ENCODE data around the gene ATP6V0B. TPM values are rescaled to one million over a fixed set of nuclear protein-coding genes. Genes with fewer than 3 reads are reported as not detected.

ATP6V0B gene
- total RNA-seq, 4 donors from 2014 or later = 135 to 180 (median 169) TPM

- 96 to 97% methylated on average over 8 of the region's 8 CpGs for WGBS, 2 donors
- no peak for TF ChIP-seq CTCF (IDR thresholded peaks at IDR 0.05)
- no peak for TF ChIP-seq POLR2A (IDR thresholded peaks at IDR 0.05)
Observed at GRCh38 chr1:43956234-43956633, 18.5 kb upstream of the ATP6V0B start.

GRCh38 chr1:43957407-43958040 lies 17.2 kb upstream of the ATP6V0B start:
- TF ChIP-seq POLR2A (IDR thresholded peaks at IDR 0.05) (no peak), CTCF (IDR thresholded peaks at IDR 0.05) (no peak)
- no peak overlapping the region for H3K4me3 ChIP-seq (ENCODE audit: low read depth, poor library complexity, severe bottlenecking)
- 84 to 96% methylated on average over 5 to 6 of the region's 7 CpGs for WGBS, 2 donors
- intact Hi-C loops (cut with DNase I; ENCODE audit: low total_unique reads) = no loop called here
- no peak for DNase-seq (ENCODE audit: low spot score in 2 of 2)

More at GRCh38 chr1:43956234-43956633, 18.5 kb upstream of the ATP6V0B start:
- intact Hi-C loops (cut with DNase I; ENCODE audit: low total_unique reads) = no loop called here
- DNase-seq (ENCODE audit: low spot score in 2 of 2) = no peak
- no peak overlapping the region for H3K4me3 ChIP-seq (ENCODE audit: low read depth, poor library complexity, severe bottlenecking)

- 90 to 92% methylated on average over 9 of the region's 9 CpGs for WGBS, 2 donors
- no peak for DNase-seq (ENCODE audit: low spot score in 2 of 2)
- intact Hi-C loops (cut with DNase I; ENCODE audit: low total_unique reads) = no loop called here
- TF ChIP-seq POLR2A (IDR thresholded peaks at IDR 0.05) = no peak
- TF ChIP-seq CTCF (IDR thresholded peaks at IDR 0.05) = no peak
- H3K4me3 ChIP-seq (ENCODE audit: low read depth, poor library complexity, severe bottlenecking) = no peak overlapping the region
Observed at GRCh38 chr1:43958351-43959255, 16.2 kb upstream of the ATP6V0B start.

GRCh38 chr1:43960798-43961197 lies 14.0 kb upstream of the ATP6V0B start:
- WGBS, 2 donors = 89 to 92% methylated on average over 8 of the region's 8 CpGs
- TF ChIP-seq POLR2A (IDR thresholded peaks at IDR 0.05) = no peak
- TF ChIP-seq CTCF (IDR thresholded peaks at IDR 0.05) = no peak
- no peak for DNase-seq (ENCODE audit: low spot score in 2 of 2)
- no peak overlapping the region for H3K4me3 ChIP-seq (ENCODE audit: low read depth, poor library complexity, severe bottlenecking)
- intact Hi-C loops (cut with DNase I; ENCODE audit: low total_unique reads) = no loop called here

GRCh38 chr1:43961692-43962091 lies 13.1 kb upstream of the ATP6V0B start:
- H3K4me3 ChIP-seq (ENCODE audit: low read depth, poor library complexity, severe bottlenecking) = no peak overlapping the region
- intact Hi-C loops (cut with DNase I; ENCODE audit: low total_unique reads) = no loop called here
- DNase-seq (ENCODE audit: low spot score in 2 of 2) = no peak
- 91 to 93% methylated on average over 3 of the region's 3 CpGs for WGBS, 2 donors
- TF ChIP-seq CTCF (IDR thresholded peaks at IDR 0.05) (no peak), POLR2A (IDR thresholded peaks at IDR 0.05) (no peak)

Data from lower leg skin (tissue), 4 donors.